Brain microvascular endothelial cell (primary cell): Measurements from ENCODE around the gene WFDC10A.

Experiments used
- DNase-seq: peaks from one replicate; pipeline ENCODE4 v3.0.0-alpha.2; 2020
- H3K27ac ChIP-seq: fragments of 250-450 bp; sonication (Bioruptor Pico); 2 replicates; pipeline ENCODE4 v1.5.1; 2020; ENCODE audit warnings: mild to moderate bottlenecking, moderate library complexity
- H3K27me3 ChIP-seq: fragments of 250-450 bp; sonication (Bioruptor Pico); replicated peaks from 2 replicates; pipeline ENCODE4 v1.5.1; 2020; ENCODE audit warnings: mild to moderate bottlenecking
- H3K36me3 ChIP-seq: fragments of 250-450 bp; sonication (Bioruptor Pico); replicated peaks from 2 replicates; pipeline ENCODE4 v1.5.1; 2020; ENCODE audit warnings: mild to moderate bottlenecking
- H3K4me3 ChIP-seq: 2 replicates; pipeline ENCODE4 v1.5.1; 2011; ENCODE audit warnings: low read depth, mild to moderate bottlenecking, control low read depth, low read length, moderate library complexity
- in situ Hi-C: cut with HindIII; loops from 2 replicates; pipeline ENCODE4 v1.10.0; 2017; ENCODE audit warnings: low sequenced_read_pairs, low pct_ligation_motif_present
- TF ChIP-seq, protein P1 (sequence below): IDR thresholded peaks from 2 replicates; pipeline ENCODE4 v1.5.1; 2011; ENCODE audit warnings: low read depth, mild to moderate bottlenecking, moderate library complexity, low read length, control low read depth, inconsistent platforms; ENCODE audit errors: missing control alignments

Gene WFDC10A

DNA sequence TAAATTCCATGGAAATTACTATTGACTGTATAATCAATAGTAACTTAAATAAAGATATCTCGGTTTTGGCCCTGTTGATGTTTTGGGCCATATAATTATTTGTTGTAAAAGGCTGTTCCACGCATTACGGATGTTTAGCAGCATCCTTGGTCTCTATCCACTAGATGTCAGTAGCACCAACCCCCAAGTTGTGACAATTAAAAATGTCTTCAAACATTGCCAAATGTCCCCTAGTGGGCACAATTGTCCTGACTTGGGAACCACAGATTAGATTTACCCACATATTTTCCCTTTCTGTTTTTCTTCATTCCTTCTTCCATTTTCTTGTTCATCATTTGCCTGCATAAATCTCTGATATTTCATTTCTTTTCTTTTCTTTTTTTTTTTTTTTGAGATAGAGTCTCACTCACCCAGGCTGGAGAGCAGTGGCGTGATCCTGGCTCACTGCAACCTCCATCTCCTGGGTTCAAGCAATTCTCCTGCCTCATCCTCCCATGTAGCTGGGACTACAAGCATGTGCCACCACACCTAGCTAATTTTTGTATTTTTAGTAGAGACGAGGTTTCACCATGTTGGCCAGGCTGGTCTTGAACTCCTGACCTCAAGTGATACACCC lies 36.9 kb upstream of the WFDC10A start:
- in situ Hi-C loops: no loop called here
- Histone ChIP-seq H3K4me3 (no peak overlapping the region), H3K36me3 (no peaks in the 10 kb centered on the region), H3K27me3 (no peaks in the 10 kb centered on the region), H3K27ac (no peak overlapping the region)
- DNase-seq: peak; percentile 32
- TF ChIP-seq, protein P1, sequence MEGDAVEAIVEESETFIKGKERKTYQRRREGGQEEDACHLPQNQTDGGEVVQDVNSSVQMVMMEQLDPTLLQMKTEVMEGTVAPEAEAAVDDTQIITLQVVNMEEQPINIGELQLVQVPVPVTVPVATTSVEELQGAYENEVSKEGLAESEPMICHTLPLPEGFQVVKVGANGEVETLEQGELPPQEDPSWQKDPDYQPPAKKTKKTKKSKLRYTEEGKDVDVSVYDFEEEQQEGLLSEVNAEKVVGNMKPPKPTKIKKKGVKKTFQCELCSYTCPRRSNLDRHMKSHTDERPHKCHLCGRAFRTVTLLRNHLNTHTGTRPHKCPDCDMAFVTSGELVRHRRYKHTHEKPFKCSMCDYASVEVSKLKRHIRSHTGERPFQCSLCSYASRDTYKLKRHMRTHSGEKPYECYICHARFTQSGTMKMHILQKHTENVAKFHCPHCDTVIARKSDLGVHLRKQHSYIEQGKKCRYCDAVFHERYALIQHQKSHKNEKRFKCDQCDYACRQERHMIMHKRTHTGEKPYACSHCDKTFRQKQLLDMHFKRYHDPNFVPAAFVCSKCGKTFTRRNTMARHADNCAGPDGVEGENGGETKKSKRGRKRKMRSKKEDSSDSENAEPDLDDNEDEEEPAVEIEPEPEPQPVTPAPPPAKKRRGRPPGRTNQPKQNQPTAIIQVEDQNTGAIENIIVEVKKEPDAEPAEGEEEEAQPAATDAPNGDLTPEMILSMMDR: peak; percentile 79

DNA sequence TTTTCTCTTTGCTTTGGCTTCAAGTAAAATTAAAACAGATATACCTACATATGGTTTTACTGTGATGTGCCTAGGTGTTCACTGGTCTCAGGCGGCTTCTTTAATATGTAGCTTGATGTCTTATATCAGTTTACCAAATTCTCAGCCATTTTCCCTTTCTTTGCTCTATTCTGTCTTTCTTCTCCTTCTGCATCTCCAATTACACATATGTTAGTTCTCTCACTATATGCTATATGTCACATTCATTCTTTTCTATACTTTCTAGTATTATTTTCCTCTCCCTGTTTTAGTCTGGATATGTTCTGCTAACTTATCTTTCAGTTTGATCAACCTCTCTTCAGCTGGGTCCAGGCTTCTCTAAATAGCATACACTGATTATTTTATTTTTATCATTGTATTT lies 36.0 kb upstream of the WFDC10A start:
- no peak for DNase-seq
- TF ChIP-seq, protein P1: no peak
- H3K36me3 ChIP-seq: no peaks in the 10 kb centered on the region
- H3K4me3 ChIP-seq: no peak overlapping the region
- in situ Hi-C loops: no loop called here
- no peaks in the 10 kb centered on the region for H3K27me3 ChIP-seq
- H3K27ac ChIP-seq: no peak overlapping the region

DNA sequence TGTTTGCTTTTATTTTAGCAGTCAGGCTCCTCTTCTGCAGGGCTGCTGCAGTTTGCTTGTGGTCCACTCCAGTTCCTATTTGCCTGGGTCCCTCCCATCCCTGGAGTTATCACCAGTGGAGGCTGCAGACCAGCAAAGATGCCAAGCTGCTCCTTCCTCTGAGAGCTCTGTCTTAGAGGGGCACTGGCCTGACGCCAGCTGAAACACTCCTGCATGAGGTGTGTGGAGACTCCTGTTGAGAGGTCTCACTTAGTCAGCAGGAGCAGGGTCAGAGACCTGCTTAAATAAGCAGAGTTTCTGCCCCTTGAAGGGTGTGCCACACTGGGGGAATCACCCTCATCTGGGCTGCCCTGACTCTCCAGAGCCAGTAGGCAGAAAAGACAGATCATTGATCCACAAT lies 34.3 kb upstream of the WFDC10A start:
- in situ Hi-C loops: no loop called here
- Histone ChIP-seq H3K36me3 (no peaks in the 10 kb centered on the region), H3K27me3 (no peaks in the 10 kb centered on the region), H3K27ac (no peak overlapping the region), H3K4me3 (no peak overlapping the region)
- DNase-seq: no peak
- TF ChIP-seq, protein P1: no peak

DNA sequence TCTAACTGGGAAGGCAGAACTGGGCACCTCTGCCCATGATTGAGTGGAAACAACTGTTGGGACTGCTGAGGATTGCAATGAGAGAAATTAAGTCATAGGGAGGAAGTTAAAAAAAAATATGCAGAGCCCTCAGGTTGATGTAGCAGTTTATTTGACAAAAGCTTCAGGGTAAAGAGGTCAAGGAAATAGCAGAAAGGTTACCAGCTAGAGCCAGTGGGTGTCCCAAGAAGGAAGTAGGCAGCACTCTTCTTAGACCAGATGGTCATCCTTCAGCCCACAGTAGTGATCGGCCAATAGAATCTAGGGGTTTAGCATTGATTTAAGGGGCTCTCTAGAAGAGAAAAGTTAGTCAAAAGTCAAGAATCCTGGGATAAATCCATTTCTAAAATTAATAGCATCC lies 21.7 kb upstream of the WFDC10A start:
- Histone ChIP-seq H3K27me3 (no peaks in the 10 kb centered on the region), H3K4me3 (no peak overlapping the region), H3K27ac (no peak overlapping the region), H3K36me3 (no peaks in the 10 kb centered on the region)
- in situ Hi-C loops: no loop called here
- TF ChIP-seq, protein P1: no peak
- DNase-seq: no peak

DNA sequence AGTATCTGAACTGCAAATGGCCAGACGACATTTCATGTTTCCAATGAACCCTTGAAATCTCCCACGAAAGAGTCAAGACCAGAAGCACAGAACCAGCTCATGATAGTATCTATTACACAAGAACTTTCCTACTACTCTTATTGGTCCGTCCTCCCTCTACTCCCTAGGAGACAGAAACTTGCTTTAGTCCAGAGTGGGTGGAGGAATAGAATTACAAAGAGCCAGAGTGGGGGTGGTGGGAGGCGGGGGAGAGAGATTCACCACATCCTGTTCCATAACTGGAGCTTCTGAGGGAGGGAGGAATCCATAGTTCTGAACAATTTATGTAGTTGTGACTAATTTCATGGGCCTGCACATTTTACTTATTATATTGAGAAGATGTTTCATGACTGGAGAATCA lies 18.5 kb upstream of the WFDC10A start:
- Histone ChIP-seq H3K27ac (no peak overlapping the region), H3K36me3 (no peaks in the 10 kb centered on the region), H3K27me3 (no peaks in the 10 kb centered on the region), H3K4me3 (no peak overlapping the region)
- DNase-seq: peak; percentile 73
- in situ Hi-C loops: no loop called here
- TF ChIP-seq, protein P1: no peak

DNA sequence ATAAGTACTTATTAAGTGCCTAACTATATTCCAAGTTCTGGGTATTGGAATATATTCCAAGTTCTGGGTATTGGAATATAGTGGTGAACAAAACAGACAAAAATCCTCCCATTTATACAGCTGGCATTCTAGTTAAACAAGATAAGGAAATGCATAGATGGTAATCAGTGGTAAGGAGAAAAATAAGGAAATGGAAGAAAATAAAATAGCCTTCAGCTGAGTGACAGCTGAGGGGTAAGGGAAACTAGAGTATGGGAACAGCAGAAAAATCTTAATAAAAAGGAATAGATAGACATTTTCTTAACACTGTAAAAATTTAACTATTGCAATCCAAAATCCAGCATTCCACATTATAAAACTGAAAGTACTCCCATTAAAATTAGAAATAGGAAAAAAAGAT lies 17.2 kb upstream of the WFDC10A start:
- H3K36me3 ChIP-seq: no peaks in the 10 kb centered on the region
- TF ChIP-seq, protein P1: no peak
- in situ Hi-C loops: no loop called here
- H3K27me3 ChIP-seq: no peaks in the 10 kb centered on the region
- no peak overlapping the region for H3K27ac ChIP-seq
- no peak for DNase-seq
- H3K4me3 ChIP-seq: no peak overlapping the region
